H7 (cell line): Measurements from ENCODE around the gene COX7B. TPM values are rescaled to one million over a fixed set of nuclear protein-coding genes. Genes with fewer than 3 reads are reported as not detected.
"Not testable (repeated sequence)": the region's sequence is repeated elsewhere in the genome, so short reads cannot be mapped to it uniquely, and the experiment has no call there.

Experiments
- DNase-seq: peaks from one replicate; pipeline ENCODE4 v3.0.0; 2012
- H3K27me3 ChIP-seq: 2 replicates; pipeline ENCODE4 v1.6.0; 2011; ENCODE audit warnings: mild to moderate bottlenecking, low read length; ENCODE audit not compliant: control insufficient read depth, insufficient read depth
- H3K36me3 ChIP-seq: replicated peaks from 2 replicates; pipeline ENCODE4 v1.5.1; 2011; ENCODE audit warnings: low read length; ENCODE audit not compliant: control insufficient read depth, insufficient read depth
- H3K4me3 ChIP-seq: 2 replicates; pipeline ENCODE4 v1.5.1; 2011; ENCODE audit warnings: low read depth, mild to moderate bottlenecking, control low read depth, low read length, moderate library complexity; ENCODE audit not compliant: insufficient read depth
- total RNA-seq: library from RNA; depleted of rRNA; stranded (reverse); fragments of >200 nt; shearing (Covaris generic); gene quantifications from 2 replicates; pipeline ENCODE4 v1.2.3, GENCODE V29; 2014

Gene COX7B
- total RNA-seq, 1 experiment from 2014 or later, result 220 TPM

- DNase-seq, result no peak
- H3K27me3 ChIP-seq, result no peaks in the 10 kb centered on the region
- no peaks in the 10 kb centered on the region for H3K36me3 ChIP-seq
- H3K4me3 ChIP-seq, result no peak overlapping the region
These were observed 25.1 kb downstream of the COX7B start for GRCh38 chrX:77924320-77924859.

- no peak for DNase-seq
- no peaks in the 10 kb centered on the region for H3K27me3 ChIP-seq
- no peak overlapping the region for H3K4me3 ChIP-seq
- H3K36me3 ChIP-seq, result no peaks in the 10 kb centered on the region
These were observed 26.5 kb downstream of the COX7B start for GRCh38 chrX:77925764-77926163.

DNA sequence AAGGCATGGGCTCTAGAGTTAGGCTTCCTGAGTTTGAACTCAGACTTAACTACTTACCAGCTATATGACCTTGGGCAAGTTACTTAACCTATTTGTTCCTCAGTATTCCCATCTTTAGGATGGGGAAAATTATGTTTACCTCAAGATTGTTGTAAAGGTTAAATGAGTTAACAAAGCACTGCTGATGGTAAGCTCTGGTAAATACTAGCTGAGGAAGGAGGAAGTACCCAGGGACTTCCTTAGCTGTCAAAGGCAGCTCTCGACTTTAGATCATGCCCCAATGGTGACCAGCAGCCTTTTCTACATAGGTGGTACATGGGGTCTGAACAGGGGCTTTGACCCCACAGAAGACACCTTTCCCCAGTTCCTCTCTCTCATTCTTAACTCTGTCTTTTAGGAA lies 31.3 kb downstream of the COX7B start:
- Histone ChIP-seq H3K36me3 (no peaks in the 10 kb centered on the region), H3K4me3 (no peak overlapping the region), H3K27me3 (no peaks in the 10 kb centered on the region)
- DNase-seq, result no peak

GRCh38 chrX:77935886-77936285 lies 36.6 kb downstream of the COX7B start:
- DNase-seq, result no peak
- H3K4me3 ChIP-seq, result no peak overlapping the region
- no peaks in the 10 kb centered on the region for H3K36me3 ChIP-seq
- no peaks in the 10 kb centered on the region for H3K27me3 ChIP-seq

GRCh38 chrX:77936299-77936698 lies 37.0 kb downstream of the COX7B start:
- H3K36me3 ChIP-seq, result no peaks in the 10 kb centered on the region
- no peak overlapping the region for H3K4me3 ChIP-seq
- DNase-seq, result no peak
- H3K27me3 ChIP-seq, result no peaks in the 10 kb centered on the region

- H3K36me3 ChIP-seq, result no peaks in the 10 kb centered on the region
- no peak for DNase-seq
- no peaks in the 10 kb centered on the region for H3K27me3 ChIP-seq
- no peak overlapping the region for H3K4me3 ChIP-seq
These were observed 38.0 kb downstream of the COX7B start for GRCh38 chrX:77937291-77937690.

GRCh38 chrX:77938083-77938680 lies 38.9 kb downstream of the COX7B start:
- Histone ChIP-seq H3K27me3 (no peaks in the 10 kb centered on the region), H3K4me3 (no peak overlapping the region), H3K36me3 (no peaks in the 10 kb centered on the region)
- DNase-seq, result no peak

DNA sequence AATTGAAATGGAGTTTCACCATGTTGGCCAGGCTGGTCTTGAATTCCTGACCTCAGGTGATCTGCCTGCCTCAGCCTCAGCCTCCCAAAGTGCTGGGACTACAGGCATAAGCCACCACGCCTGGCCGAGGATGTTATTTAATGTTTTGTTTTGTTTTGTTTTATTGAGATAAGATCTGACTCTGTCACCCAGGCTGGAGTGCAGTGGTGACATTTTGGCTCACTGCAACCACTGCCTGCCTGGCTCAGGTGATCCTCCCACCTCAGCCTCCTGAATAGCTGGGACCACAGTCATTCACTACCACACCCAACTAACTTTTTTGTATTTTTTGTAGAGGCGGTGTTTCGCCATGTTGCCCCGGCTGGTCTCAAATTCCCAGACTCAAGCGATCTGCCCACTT lies 45.8 kb downstream of the COX7B start:
- H3K36me3 ChIP-seq, H3K27me3 ChIP-seq, H3K4me3 ChIP-seq, DNase-seq: not testable (repeated sequence)

- DNase-seq, result no peak
- Histone ChIP-seq H3K36me3 (no peaks in the 10 kb centered on the region), H3K27me3 (no peaks in the 10 kb centered on the region), H3K4me3 (no peak overlapping the region)
These were observed 46.8 kb downstream of the COX7B start for GRCh38 chrX:77945910-77946545.

- H3K36me3 ChIP-seq, result no peaks in the 10 kb centered on the region
- H3K27me3 ChIP-seq, result no peaks in the 10 kb centered on the region
- DNase-seq, result no peak
- H3K4me3 ChIP-seq, result no peak overlapping the region
These were observed 47.3 kb downstream of the COX7B start for GRCh38 chrX:77946571-77946970.

- H3K4me3 ChIP-seq, result no peak overlapping the region
- no peaks in the 10 kb centered on the region for H3K36me3 ChIP-seq
- H3K27me3 ChIP-seq, result no peaks in the 10 kb centered on the region
- DNase-seq, result no peak
These were observed 50.6 kb downstream of the COX7B start for GRCh38 chrX:77949840-77950239.

DNA sequence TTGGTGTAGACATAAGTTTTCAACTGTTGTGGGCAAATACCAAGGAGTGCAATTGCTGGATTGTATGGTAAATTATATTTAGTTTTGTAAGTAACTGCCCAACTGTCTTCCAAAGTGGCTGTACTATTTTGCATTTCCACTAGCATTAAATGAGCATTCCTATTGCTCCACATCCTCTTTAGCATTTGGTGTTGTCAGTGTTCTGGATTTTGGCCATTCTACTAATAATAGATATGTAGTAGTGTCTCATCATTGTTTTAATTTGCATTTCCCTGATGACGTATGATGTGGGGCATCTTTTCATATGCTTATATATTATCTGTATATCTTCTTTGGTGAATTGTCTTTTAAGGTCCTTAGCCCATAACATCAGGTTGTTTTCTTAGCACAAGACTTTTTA lies 52.9 kb downstream of the COX7B start:
- H3K27me3 ChIP-seq, result no peaks in the 10 kb centered on the region
- H3K36me3 ChIP-seq, result no peaks in the 10 kb centered on the region
- H3K4me3 ChIP-seq, result no peak overlapping the region
- no peak for DNase-seq

DNA sequence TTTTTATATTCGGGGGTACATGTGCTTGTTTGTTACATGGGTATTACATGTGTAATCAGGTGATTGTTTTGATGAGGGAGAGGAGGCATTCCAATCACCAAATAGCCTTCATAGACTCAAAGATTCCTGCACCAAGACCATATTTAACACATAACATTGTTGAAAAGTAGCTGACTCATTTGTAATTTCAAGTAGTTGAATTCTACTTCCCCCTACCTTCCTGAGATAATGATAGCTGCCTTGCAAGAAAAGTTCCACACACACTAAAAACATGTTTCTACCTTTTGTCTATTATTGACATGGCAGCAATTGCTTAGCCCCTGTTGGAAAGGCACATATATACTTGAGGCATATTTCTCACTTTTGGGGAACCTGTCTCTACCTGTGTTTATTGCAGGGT lies 54.0 kb downstream of the COX7B start:
- no peak overlapping the region for H3K4me3 ChIP-seq
- no peaks in the 10 kb centered on the region for H3K36me3 ChIP-seq
- no peak for DNase-seq
- no peaks in the 10 kb centered on the region for H3K27me3 ChIP-seq

DNA sequence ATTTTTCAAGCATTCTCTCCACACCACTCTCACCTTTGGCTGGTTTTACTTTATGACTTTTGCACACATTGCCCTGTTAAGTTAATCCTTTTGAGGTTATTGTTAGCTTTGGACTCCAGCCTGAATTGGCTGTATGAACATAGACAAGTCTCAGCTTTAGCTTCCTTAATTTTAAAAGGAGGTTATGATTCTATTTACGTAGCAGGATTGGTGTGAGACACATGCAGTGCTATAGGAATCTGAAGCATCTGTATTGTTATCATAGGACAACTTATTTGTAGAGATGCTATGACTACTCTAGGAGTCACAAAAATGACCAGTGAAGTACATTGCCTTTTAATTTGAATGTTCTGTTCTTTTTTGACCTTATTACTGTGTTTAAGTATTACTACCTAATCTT lies 54.4 kb downstream of the COX7B start:
- Histone ChIP-seq H3K4me3 (no peak overlapping the region), H3K27me3 (no peaks in the 10 kb centered on the region), H3K36me3 (no peaks in the 10 kb centered on the region)
- DNase-seq, result no peak
